Astrocyte (in vitro differentiated cells and primary cell): Measurements from ENCODE around the gene RPS2.

Experiments used
- CTCF ChIP-seq: IDR thresholded peaks from 2 replicates; pipeline ENCODE4 v1.5.1; 2011; ENCODE audit warnings: low read depth, mild to moderate bottlenecking, inconsistent platforms, low read length, moderate library complexity; ENCODE audit not compliant: insufficient read depth
- EZH2 ChIP-seq: IDR thresholded peaks from 2 replicates; pipeline ENCODE4 v1.6.1; 2012; ENCODE audit warnings: mild to moderate bottlenecking, low read length, inconsistent platforms; ENCODE audit not compliant: insufficient read depth

GRCh38 chr16:1989209-1990100 lies 24.8 kb upstream of the RPS2 start, which contains the start of gene SYNGR3:
- TF ChIP-seq EZH2 (peak; percentile 93), CTCF (no peak)
